GM19099 (cell line): ENCODE measurements around the gene ICAM2.

Experiments
- POLR2A ChIP-seq: IDR thresholded peaks from 3 replicates; pipeline ENCODE4 v1.6.1; 2011; ENCODE audit warnings: low read depth; ENCODE audit not compliant: insufficient read length; ENCODE audit errors: extremely low read depth

ICAM2 gene

DNA sequence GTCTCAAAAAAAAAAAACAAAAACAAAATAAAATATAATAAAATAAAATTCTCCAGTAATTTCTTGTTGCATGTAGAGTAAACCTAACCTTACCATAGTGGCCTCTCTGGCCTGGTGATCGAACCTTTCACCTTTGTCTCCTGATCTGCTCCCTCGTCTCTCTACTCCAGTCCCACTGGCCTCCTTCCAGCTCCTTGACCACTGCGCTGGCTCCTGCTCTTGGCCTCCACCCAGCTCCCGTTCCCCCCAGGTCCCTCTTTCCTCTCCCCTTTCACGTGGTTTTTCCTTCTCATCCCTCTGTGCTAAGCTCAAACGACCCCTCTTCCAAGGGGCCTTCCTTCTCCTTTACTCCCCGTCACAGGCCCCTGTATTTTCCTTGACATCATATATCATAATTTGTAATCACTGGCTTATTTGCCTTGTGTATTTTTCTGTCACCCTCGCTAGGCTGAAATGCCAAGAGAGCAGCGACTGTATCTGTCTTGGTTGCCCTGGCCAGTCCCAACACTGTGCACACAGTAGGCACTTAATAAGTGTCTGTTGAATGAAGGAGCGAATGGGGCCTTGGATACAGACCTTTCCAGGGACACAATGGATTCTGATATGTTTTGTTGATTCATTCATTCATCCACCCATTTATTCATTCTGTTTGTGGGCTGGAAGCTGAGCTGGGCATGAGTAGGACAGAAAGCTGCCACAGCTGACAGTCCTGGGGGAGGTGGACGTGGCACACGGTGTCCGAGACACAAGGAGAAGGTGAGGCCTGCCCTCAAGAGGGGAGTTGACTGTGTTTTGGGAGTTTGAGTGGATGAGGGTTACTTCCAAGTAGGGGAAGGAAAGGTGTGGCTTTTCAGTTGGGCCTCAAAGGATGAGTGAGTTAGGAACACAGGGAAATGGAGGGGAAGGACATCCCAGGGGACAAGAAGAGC lies 41.9 kb downstream of the ICAM2 start:
- TF ChIP-seq POLR2A = no peak

DNA sequence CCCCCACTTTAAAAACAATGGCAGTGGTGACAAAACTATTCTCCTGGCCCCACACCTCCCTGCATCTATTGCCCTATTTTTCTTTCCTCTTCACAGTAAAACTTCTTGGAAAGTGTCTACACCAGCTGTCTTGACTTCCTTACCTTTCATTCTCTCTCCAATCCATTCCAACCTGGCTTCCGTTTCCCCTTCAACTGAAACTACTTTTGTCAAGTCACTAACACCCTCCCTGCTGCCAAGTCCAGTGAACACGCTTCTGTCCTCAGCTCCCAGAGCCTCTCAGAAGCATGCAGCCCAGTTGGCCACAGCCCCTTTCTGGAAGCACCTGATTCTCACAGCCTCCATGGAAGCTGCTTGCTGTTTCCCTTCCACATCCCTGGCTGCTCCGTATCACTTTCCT lies 43.7 kb downstream of the ICAM2 start:
- TF ChIP-seq POLR2A = no peak

DNA sequence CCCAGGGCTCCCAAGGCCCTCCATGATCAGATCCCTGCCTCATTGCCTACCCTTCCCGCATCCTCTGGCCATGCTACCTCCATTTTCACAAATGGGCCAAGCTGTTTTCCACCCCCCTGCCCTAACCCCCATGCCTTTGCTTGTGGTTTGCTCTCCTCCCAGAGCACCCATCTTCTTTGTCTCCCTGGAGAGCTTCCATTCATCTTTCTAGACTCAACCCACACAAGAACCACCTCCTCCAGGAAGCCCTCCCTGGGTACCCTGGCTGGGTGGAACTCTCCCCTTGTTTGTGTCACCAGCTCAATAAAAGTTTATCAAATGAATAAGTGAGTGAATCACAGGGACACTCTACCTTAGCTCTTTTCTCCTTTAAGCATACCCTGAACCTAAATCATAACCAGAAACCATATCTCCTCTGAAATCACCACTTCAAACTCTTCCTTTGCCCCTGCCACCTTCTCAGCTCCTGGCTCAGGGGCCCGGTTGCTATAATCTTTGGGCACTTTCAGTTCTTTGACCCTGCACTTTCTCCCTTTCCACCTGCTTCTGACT lies 44.8 kb downstream of the ICAM2 start:
- no peak for TF ChIP-seq POLR2A

DNA sequence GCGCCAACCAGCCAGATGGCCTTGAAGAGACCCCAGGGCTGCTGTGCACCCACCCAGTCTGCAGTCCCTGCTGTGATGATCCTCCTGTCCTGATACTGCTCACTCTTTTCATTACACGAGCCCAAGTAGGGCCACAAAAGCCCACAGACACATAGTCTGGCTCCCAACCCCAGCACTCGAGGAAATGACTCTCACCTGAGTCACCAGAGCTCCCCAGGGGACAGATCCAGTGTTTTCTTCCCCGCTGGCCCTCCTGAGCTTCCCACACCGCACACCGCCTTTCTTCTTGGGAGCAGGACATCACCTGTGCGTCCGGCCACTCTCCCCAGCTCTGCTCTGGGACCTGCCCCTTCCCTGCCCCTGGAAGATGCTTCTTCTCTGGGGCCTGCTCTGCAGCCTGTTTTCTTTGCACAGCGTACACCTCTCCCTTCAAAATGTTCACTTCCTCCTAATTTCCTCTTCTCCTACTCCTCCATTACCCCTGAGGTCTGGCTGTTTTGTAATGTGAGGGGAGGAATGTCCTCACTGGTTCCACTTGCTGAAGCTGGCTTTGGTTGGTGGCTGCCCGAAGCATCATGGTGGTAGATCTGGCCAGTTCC lies 45.7 kb downstream of the ICAM2 start:
- TF ChIP-seq POLR2A = no peak

DNA sequence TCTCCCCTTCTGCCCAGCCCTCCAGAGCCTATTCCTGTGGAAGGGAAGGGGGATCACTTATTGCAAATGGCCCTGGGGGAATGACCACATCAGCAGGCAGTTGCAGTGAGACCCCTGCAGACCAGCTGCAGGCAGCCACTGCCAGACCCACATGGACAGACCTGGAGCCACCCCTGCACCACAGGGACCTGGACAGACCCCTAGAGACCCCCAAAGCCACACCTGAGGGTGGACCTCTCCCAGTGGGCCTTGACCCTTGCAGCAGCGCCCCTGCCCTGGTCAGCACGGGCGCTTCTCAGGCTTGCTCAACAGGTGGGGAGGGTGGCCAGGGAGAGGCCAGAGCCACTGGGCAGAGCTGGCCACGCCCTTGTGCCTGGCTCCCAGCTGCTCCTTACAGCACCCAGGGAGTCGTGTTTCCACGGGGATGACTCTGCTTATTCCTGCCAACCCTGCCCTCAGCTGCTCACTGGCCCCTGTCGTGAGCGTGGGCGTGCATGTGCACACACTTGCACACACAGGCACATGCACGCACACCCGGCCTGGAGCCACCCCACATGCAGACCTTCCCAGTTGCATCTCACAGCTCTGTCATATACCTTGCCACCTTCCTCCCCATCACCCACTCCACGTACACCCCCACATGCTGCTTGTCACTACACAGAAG lies 46.4 kb downstream of the ICAM2 start:
- no peak for TF ChIP-seq POLR2A

DNA sequence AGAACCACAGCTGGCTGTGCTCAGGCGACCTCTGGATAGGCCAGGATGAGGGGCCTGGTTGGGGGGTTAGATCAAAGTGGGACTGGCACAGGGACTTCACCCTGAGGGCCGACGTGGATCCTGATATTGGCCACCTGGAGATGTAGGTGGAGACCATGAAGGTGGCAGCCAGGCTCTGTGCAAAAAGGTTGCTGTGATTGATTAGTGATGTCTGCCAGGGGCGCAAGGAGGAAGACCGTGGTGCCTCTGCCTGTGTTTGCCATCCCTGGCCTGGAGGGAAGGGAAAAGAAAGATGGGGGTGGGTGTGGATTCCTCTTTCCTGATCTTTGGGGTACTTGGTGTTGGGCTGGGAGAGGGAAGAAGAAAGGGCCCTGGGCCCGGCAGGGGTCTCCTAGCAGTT lies 47.2 kb downstream of the ICAM2 start:
- no peak for TF ChIP-seq POLR2A

DNA sequence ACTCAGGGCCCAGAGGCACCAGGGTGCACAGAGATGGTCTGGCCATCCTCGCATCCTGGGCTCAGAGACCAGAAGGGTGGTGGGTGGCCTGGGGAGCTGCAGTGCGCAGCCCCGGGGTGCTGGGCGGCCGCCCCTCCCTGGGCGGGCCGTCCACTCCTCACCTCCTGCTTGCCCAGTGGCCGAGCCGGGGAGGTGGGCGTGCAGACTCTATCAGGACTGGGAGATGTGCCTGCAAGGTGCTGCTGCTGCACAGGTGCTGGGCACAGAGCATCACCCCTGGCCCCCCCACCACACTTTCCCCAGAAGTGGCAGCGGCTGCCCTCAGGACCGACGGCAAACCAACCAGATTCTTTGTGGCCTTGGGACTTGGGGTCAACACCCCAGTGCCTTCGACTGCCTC lies 47.6 kb downstream of the ICAM2 start, which contains the start of gene SCN4A:
TSS of gene SCN4A (minus strand) at position 123 of the 400 bp plus-strand sequence. CDS start at position 46, 77 bp downstream.
- no peak for TF ChIP-seq POLR2A

DNA sequence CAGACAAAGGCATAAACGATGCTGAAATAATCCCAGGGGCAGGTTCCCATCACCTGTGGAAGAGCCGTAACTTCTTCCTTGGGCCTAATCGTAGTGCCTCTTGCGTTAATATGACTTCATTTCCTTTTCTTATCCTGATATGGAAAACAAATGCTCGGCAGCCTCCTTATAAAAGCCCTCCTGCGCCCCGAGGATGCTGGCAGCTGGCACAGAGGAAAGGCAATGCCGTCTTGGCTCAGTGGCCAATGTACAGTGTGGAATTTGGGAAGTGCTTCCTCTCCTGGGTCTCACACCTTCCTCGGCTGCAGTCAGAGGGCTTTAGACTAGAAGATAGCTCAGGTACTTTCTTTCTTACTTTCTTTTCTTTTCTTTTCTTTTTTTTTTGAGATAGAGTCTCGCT lies 51.2 kb downstream of the ICAM2 start:
- TF ChIP-seq POLR2A = no peak

DNA sequence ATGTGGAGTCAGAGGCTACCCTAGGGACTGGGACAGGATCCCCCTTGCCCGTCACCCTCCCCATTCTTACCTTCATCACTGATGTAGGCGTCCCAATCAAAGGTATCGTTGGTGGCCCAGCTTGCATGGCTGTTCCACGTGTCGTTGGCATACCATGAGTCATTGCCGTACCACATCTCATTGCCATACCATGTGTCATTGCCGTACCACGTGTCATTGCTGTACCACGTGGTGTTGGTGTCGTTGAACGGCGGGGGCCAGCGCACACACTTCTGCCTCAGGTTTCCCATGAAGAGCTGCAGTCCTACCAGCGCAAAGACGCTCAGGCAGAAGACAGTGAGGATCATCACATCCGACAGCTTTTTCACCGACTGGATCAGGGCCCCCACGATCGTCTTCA lies 52.5 kb downstream of the ICAM2 start:
- no peak for TF ChIP-seq POLR2A

DNA sequence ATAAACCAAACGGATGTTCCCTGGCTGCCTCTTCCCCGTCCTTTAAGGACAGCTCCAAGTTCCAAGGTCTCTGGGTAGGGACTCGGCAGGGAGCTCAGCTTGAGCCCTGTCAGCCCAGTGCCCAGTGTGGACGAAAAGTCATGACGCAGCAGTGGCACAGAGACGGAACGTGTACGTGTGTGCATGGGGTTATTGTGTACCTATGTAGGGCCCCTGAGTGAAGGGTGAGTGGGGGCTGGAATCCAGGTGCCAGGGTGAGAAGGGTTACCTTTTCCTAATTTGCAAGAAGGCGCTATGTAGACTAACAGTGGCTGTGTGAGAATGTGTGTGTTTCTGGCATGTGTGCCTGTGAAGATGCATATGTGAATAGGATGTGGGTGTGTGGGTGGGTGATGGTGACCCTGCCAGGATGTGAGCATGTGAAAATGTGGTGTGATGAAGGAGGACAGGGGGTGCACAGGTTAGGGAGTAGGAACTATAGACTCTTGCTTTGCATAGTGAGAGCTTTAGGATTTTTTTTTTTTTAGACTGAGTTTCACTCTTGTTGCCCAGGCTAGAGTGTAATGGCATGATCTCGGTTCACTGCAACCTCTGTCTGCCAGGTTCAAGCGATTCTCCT lies 53.7 kb downstream of the ICAM2 start:
- TF ChIP-seq POLR2A = no peak

DNA sequence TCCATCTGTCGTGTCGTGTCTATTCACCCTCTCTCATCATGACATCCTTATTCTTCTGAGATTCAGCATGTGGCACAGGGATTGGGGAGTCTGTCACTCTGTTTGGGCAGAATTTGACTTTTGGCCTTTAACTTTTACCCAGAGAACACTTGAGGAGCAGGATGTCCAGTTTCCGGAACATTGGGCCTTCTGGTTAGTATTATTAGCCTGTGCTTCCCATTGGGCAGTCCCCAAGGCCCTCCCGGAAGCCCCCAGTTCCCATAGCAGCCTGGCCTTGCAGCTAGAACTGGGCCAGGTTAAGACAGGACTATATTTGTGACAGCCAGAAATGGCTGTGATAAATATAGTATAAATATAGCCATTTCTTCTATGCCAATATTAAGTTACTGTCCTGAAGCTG lies 57.3 kb downstream of the ICAM2 start:
- no peak for TF ChIP-seq POLR2A

DNA sequence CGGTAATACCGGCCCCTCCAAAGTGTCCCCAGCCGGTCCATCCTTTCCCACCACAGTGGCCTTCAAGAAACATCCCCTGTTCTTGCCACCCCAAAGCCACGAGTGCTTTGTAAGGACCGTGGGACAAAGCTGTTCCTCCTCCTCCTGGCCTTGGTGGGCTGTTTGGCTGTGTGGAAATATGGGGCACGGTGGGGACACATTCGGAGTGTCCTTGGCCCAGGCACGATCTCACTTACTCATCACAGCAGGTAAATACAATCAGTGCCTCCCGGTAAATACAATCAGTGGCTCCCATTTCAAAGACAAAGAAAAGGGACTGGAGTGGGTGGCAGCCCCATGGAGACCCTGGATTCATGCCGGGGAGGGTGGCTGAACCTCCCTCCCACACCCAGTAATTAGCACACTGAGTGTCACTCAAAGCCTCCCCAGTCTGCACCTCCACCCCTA lies 58.1 kb downstream of the ICAM2 start:
- TF ChIP-seq POLR2A = no peak

DNA sequence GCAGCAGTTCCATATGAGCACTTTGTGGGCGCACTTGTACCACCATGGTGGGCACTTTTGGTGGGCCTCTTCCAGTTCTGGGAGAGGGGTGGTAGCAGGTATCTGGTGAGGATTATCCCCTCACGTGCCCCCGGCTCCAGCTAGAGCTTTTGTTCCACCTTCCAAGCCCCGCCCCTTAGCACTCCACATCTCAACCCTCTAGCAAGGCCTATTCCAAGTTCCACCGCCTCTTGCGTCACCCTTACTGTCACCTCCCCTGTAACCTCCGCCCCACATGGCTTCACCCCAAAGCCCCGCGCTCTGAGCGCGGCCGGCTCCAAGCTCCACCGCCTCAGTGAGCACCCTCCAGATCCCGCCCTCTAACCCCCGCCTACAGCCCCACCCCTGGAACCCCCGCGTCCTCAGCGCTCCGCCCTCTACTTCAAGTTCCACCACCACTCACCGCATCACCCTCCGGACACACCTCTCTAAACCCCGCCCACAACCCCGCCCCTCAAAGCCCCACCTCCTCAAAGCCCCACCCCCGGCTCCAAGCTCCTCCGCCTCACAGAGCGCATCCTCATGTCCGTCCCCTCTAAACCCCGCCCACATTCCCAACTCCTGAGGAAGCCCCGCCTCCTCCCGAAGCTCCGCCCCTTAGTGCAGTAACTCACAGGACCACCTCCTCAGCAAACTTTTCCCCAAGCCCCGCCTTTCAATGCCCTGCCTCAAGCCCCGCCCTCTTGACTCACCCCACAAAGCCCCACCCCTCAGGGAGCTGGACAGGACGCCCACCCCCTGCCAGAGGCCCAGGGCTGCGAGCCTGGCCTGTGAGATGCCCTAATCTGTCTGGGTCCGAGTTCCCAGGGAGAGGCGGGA lies 58.8 kb downstream of the ICAM2 start:
- TF ChIP-seq POLR2A = no peak

DNA sequence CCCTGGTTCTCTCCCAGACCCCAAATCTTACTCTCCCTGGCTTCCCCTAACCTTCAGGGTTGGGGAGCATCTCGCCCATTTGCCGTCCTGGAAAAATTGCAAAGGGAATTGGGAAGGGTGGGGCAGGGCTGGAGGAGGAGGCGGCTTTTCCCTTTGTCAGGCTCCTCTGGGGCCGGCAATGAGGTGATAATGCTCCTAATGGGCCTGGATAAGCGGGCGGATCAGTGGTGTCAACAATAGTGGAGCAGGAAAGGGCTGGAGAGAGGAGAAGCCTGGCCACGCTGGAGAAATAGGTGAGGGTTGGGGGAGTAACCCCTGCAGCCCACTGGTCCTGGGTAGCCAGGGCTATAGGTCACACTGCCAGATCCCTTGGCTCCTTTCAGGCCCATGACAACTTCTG lies 60.0 kb downstream of the ICAM2 start:
- TF ChIP-seq POLR2A = no peak
